NCI-H460 (cell line): Measurements from ENCODE around the gene KCNIP4. TPM values are rescaled to one million over a fixed set of nuclear protein-coding genes. Genes with fewer than 3 reads are reported as not detected.

Source experiments
- DNase-seq: peaks from one replicate; pipeline ENCODE4 v3.0.0-alpha.2; 2016; ENCODE audit warnings: low read depth; ENCODE audit errors: extremely low read depth
- total RNA-seq: library from RNA; depleted of rRNA; stranded (reverse); fragments of >200 nt; shearing (Covaris generic); gene quantifications from 2 replicates; pipeline ENCODE4 v1.2.3, GENCODE V29; 2014

Gene KCNIP4
- total RNA-seq, 1 experiment from 2014 or later, result not detected

GRCh38 chr4:20899591-20899990, 1049.0 kb downstream of the KCNIP4 start:
- no peak for DNase-seq

GRCh38 chr4:20895988-20896387, 1052.6 kb downstream of the KCNIP4 start:
- DNase-seq, result no peak

GRCh38 chr4:20895208-20895607, 1053.4 kb downstream of the KCNIP4 start:
- DNase-seq, result no peak

- DNase-seq, result no peak
These were observed 1057.8 kb downstream of the KCNIP4 start for GRCh38 chr4:20890761-20891160.

- DNase-seq, result no peak
These were observed 1058.7 kb downstream of the KCNIP4 start for GRCh38 chr4:20889901-20890300.

GRCh38 chr4:20883677-20884076, 1064.9 kb downstream of the KCNIP4 start:
- DNase-seq, result no peak

- DNase-seq, result no peak
These were observed 1065.3 kb downstream of the KCNIP4 start for GRCh38 chr4:20883231-20883630.

GRCh38 chr4:20882500-20882899, 1066.1 kb downstream of the KCNIP4 start:
- no peak for DNase-seq

- no peak for DNase-seq
These were observed 1066.9 kb downstream of the KCNIP4 start for GRCh38 chr4:20881658-20882057.

- DNase-seq, result no peak
These were observed 1069.8 kb downstream of the KCNIP4 start for GRCh38 chr4:20878806-20879205.

GRCh38 chr4:20870436-20870835, 1078.1 kb downstream of the KCNIP4 start:
- DNase-seq, result no peak

GRCh38 chr4:20868108-20868507, 1080.5 kb downstream of the KCNIP4 start:
- DNase-seq, result no peak

GRCh38 chr4:20860878-20861277, 1087.7 kb downstream of the KCNIP4 start:
- DNase-seq, result no peak

GRCh38 chr4:20859097-20859781, 1089.3 kb downstream of the KCNIP4 start:
- DNase-seq, result no peak

GRCh38 chr4:20857081-20857480, 1091.5 kb downstream of the KCNIP4 start:
- DNase-seq, result no peak

- no peak for DNase-seq
These were observed 1101.3 kb downstream of the KCNIP4 start for GRCh38 chr4:20847124-20847747.

GRCh38 chr4:20844311-20844710, 1104.3 kb downstream of the KCNIP4 start:
- DNase-seq, result no peak

- DNase-seq, result no peak
These were observed 1107.9 kb downstream of the KCNIP4 start for GRCh38 chr4:20840648-20841190.

- no peak for DNase-seq
These were observed 1108.6 kb downstream of the KCNIP4 start for GRCh38 chr4:20839957-20840356.

- DNase-seq, result no peak
These were observed 1110.1 kb downstream of the KCNIP4 start for GRCh38 chr4:20838476-20838875.

- no peak for DNase-seq
These were observed 1115.7 kb downstream of the KCNIP4 start for GRCh38 chr4:20832826-20833225.

GRCh38 chr4:20831746-20832145, 1116.8 kb downstream of the KCNIP4 start:
- no peak for DNase-seq
